Adrenal gland (tissue), 12 donors: ENCODE data around the gene CAMTA1. TPM values are rescaled to one million over a fixed set of nuclear protein-coding genes. Genes with fewer than 3 reads are reported as not detected.

ENCODE experiments used
- DNase-seq, 7 donors: peaks; one replicate each; pipeline ENCODE4 v3.0.0-alpha.2; 2019 to 2020
- H3K27ac ChIP-seq, 5 donors: fragments of 200-600 bp; sonication (generic) in 4 of 5; 1 replicate in 3 of 5; 2 replicates in 2 of 5; pipeline versions ENCODE4 v1.5.1 to v1.8.0; 2016 to 2020; ENCODE audit warnings: mild to moderate bottlenecking in 1 of 5
- H3K27me3 ChIP-seq: fragments of 200-600 bp; 2 replicates; pipeline ENCODE4 v1.8.0; 2021
- H3K36me3 ChIP-seq, 2 donors: fragments of 200-600 bp; replicated peaks in 1 of 2; 1 replicate in 1 of 2; 2 replicates in 1 of 2; pipeline versions ENCODE4 v1.5.1 to v1.8.0; 2018 to 2022
- H3K4me1 ChIP-seq, 2 donors: fragments of 200-600 bp; replicated peaks in 1 of 2; 1 replicate in 1 of 2; 2 replicates in 1 of 2; pipeline versions ENCODE4 v1.5.1 to v1.8.0; 2018 to 2021
- H3K4me3 ChIP-seq, 4 donors: fragments of 200-600 bp; sonication (generic) in 3 of 4; one replicate each; pipeline ENCODE4 v1.5.1; 2016 to 2018
- H3K9me3 ChIP-seq, 3 donors: fragments of 200-600 bp; sonication (generic) in 1 of 3; replicated peaks in 1 of 3; 1 replicate in 2 of 3; 2 replicates in 1 of 3; pipeline versions ENCODE4 v1.5.1 to v1.8.0; 2016 to 2021
- CTCF ChIP-seq, 6 experiments: fragments of 450-650 bp in 4 of 6; fragments of 200-600 bp in 2 of 6; sonication (generic) in 1 of 6; IDR thresholded peaks; 1 replicate in 5 of 6; 2 replicates in 1 of 6; pipeline versions ENCODE4 v1.5.1 to v1.8.0; 2016 to 2021; ENCODE audit warnings: antibody characterized with exemption in 6 of 6, mild to moderate bottlenecking in 2 of 6, moderate library complexity in 1 of 6
- POLR2A ChIP-seq, 2 donors: fragments of 450-650 bp; IDR thresholded peaks; one replicate each; pipeline ENCODE4 v1.6.1; 2017; ENCODE audit warnings: antibody characterized with exemption in 2 of 2, mild to moderate bottlenecking in 2 of 2, moderate library complexity in 1 of 2
- WGBS, 4 donors: extraction: QIAGEN DNeasy Blood & Tissue Kit in 2 of 4; methylation state at CpG; one replicate each; pipeline versions ENCODE4 v1.1.5 to v1.1.7; 2013 to 2017; 5-methylcytosine and 5-hydroxymethylcytosine counted together
- intact Hi-C, 2 donors: fragments of 100-400 bp; cut with DNase I; formaldehyde crosslinking; loops; one replicate each; pipeline versions ENCODE4 v1.14.1 to v1.15.0; 2022 to 2023
- polyA plus RNA-seq, 3 donors: library from polyadenylated mRNA; stranded (reverse); fragments of 200-250 nt in 2 of 3; fragments of 350-450 nt in 1 of 3; fragmentation: Illumina TruSeq in 1 of 3; extraction: RNeasy Lipid Tissue Mini Kit (QIAGEN cat#74804) in 1 of 3; gene quantifications; one replicate each; pipeline ENCODE4 v1.2.3, GENCODE V29; 2013 to 2014
- total RNA-seq, 9 donors: library from RNA; depleted of rRNA in 4 of 9; stranded (reverse); fragments of >200 nt in 4 of 9; fragments of 120-200 nt in 1 of 9; fragmentation: NEBNext Ultra II Directional in 1 of 9; extraction: Animal tissue kit (Norgen Biotek cat#: 25700) in 1 of 9; gene quantifications; one replicate each; pipeline versions ENCODE4 v1.1.0 to v1.2.4, GENCODE V29; 2013 to 2023
- donor health status: healthy with polysubstance abuse.
- donor health status: Bipolar disorder and iron deficiency.
- donor health status: DM: yes; HTN: yes; CAD: no.
- donor health status: DM: no; HTN: no; CAD: no.
- donor health status: DM: no; HTN: no; CAD: no.
- donor health status: DM: yes; HTN: yes; CAD: no.

CAMTA1 gene
- total and polyA plus RNA-seq, 12 donors = 62.9 to 141 (median 96.9) TPM

DNA sequence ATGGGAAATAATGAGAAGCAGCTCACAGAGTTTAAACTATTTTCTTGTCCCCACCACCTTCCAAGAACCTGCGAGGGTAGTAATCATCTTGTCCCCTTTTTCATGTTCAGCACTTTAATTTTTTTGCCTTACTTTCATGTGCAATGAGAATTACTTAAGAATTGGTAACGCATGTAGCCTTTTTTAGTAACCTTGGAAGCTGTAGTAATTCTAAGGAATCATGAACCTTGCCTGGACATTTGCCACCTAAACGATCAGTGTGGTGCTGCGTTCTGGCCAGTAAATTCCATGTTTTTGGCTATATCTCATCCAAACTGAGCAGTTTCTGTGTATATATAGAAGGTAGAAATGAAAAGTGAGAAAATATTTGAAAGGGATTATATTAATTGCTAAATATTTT, 981.9 kb downstream of the CAMTA1 start:
- no peak for DNase-seq
- H3K4me3 ChIP-seq = no peak overlapping the region
- no peaks in the 10 kb centered on the region for H3K36me3 ChIP-seq
- no peak for TF ChIP-seq POLR2A (IDR thresholded peaks at IDR 0.05)
- H3K27me3 ChIP-seq = no peaks in the 10 kb centered on the region
- H3K9me3 ChIP-seq = no peaks in the 10 kb centered on the region
- H3K27ac ChIP-seq = no peak overlapping the region
- peaks cover 4 to 6% of the 10 kb centered on the region in 2 donors for H3K4me1 ChIP-seq
- whole genome bisulfite sequencing, 4 donors = 62 to 79% (median 71%) methylated on average over 4 of the region's 4 CpGs
- intact Hi-C loops = no loop called here

- no peaks in the 10 kb centered on the region for H3K36me3 ChIP-seq
- WGBS, 4 donors = 46 to 63% (median 59%) methylated on average over 2 of the region's 2 CpGs
- intact Hi-C loops = no loop called here
Observed at GRCh38 chr1:7768583-7768982, 983.3 kb downstream of the CAMTA1 start.

DNA sequence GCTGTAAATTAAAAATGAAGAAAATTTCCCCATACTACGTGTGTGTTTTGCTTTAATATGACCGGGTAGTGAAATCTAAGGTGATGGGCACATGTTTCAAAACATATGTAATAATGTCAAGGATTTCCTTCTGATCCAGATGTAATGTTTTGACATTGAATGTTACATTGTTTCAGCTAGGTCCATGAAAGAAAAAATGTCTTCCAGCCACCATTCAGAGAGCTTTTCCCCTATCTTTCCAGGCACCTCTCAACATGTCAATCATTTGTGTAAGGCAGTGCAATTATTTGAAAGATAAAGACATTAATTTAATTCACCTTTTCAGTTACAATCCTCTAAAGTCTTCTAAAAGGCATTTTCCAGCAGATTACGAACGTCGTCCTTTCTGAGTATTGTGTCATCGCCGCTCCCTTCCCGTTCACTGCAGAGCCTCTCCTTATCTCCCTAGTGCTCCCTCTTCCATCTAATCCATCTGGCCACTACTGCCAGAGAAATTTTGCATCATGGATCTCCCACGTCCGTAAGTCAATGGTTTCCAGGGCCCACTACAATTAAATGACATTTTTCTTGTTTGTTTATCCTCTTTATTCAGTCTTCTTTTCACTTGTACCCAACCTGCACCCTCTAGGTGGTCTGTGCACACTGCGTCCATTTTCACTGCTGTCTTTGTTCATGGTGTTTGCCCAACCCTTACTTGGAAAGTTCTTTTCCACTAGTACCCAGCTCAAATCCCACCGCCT, 984.6 kb downstream of the CAMTA1 start:
- WGBS, 4 donors = 83 to 89% (median 84%) methylated on average over 12 of the region's 12 CpGs
- H3K9me3 ChIP-seq = no peaks in the 10 kb centered on the region
- DNase-seq = no peak
- intact Hi-C loops = no loop called here
- H3K4me1 ChIP-seq = peaks cover 7 to 14% of the 10 kb centered on the region in 2 donors
- peak overlapping the region in 1 of 5 donors; percentile 90 for H3K27ac ChIP-seq
- H3K36me3 ChIP-seq = no peaks in the 10 kb centered on the region
- no peaks in the 10 kb centered on the region for H3K27me3 ChIP-seq
- TF ChIP-seq CTCF (IDR thresholded peaks at IDR 0.05) = no peak
- H3K4me3 ChIP-seq = no peak overlapping the region

More at GRCh38 chr1:7768583-7768982, 983.3 kb downstream of the CAMTA1 start:
- no peaks in the 10 kb centered on the region for H3K27me3 ChIP-seq
- no peak overlapping the region for H3K4me3 ChIP-seq
- H3K9me3 ChIP-seq = no peaks in the 10 kb centered on the region
- TF ChIP-seq POLR2A (IDR thresholded peaks at IDR 0.05) (no peak), CTCF (IDR thresholded peaks at IDR 0.05) (no peak)
- peaks cover 7 to 14% of the 10 kb centered on the region in 2 donors for H3K4me1 ChIP-seq
- H3K27ac ChIP-seq = no peak overlapping the region
- DNase-seq = no peak

- H3K4me3 ChIP-seq = peak overlapping the region in 3 of 4 donors; percentile 35 to 100 (median 93)
- no peaks in the 10 kb centered on the region for H3K36me3 ChIP-seq
- H3K4me1 ChIP-seq = peaks cover 7 to 14% of the 10 kb centered on the region in 2 donors
- H3K9me3 ChIP-seq = no peaks in the 10 kb centered on the region
- 7 to 12% (median 8%) methylated on average over 5 to 6 of the region's 6 CpGs for WGBS, 4 donors
- peak in 3 of 7 donors; percentile 28 to 36 (median 35) for DNase-seq
- TF ChIP-seq CTCF (IDR thresholded peaks at IDR 0.05) (no peak), POLR2A (IDR thresholded peaks at IDR 0.05) (no peak)
- no peaks in the 10 kb centered on the region for H3K27me3 ChIP-seq
- intact Hi-C loops = no loop called here
- peak overlapping the region in 4 of 5 donors; percentile 90 to 98 (median 96) for H3K27ac ChIP-seq
Observed at GRCh38 chr1:7770669-7770996, 985.4 kb downstream of the CAMTA1 start.
